Fibroblast of lung (primary cell): ENCODE results near the gene ARHGDIG. TPM values are rescaled to one million over a fixed set of nuclear protein-coding genes. Genes with fewer than 3 reads are reported as not detected.
"Not testable (repeated sequence)": the region's sequence is repeated elsewhere in the genome, so short reads cannot be mapped to it uniquely, and the experiment has no call there.

Source experiments
- DNase-seq, 2 donors: peaks; one replicate each; pipeline versions ENCODE4 v3.0.0 to v3.0.0-alpha.2; 2010; ENCODE audit warnings: low read depth in 2 of 2
- H2AFZ ChIP-seq: 2 replicates; pipeline ENCODE4 v1.5.1; 2012; ENCODE audit warnings: low read length, control low read depth, inconsistent platforms
- H3K27ac ChIP-seq: 2 replicates; pipeline ENCODE4 v1.5.1; 2011; ENCODE audit warnings: low read length, control low read depth; ENCODE audit not compliant: insufficient read depth
- H3K27me3 ChIP-seq: 2 replicates; pipeline ENCODE4 v1.5.1; 2011; ENCODE audit warnings: mild to moderate bottlenecking, low read length; ENCODE audit not compliant: control insufficient read depth, insufficient read depth
- H3K36me3 ChIP-seq: 2 replicates; pipeline ENCODE4 v1.5.1; 2011; ENCODE audit warnings: low read length; ENCODE audit not compliant: control insufficient read depth, insufficient read depth
- H3K4me1 ChIP-seq: 2 replicates; pipeline ENCODE4 v1.5.1; 2011; ENCODE audit warnings: low read length; ENCODE audit not compliant: control insufficient read depth, insufficient read depth; ENCODE audit errors: extremely low read depth
- H3K4me2 ChIP-seq: 2 replicates; pipeline ENCODE4 v1.5.1; 2011; ENCODE audit warnings: low read length, control low read depth; ENCODE audit not compliant: insufficient read depth; ENCODE audit errors: extremely low read depth
- H3K4me3 ChIP-seq, 4 experiments: fragments of 200-600 bp in 1 of 4; sonication (generic) in 1 of 4; replicated peaks in 1 of 4; 2 replicates each; pipeline ENCODE4 v1.5.1; 2011 to 2016; ENCODE audit warnings: low read length in 4 of 4, low read depth in 3 of 4, mild to moderate bottlenecking in 3 of 4, control low read depth in 2 of 4, inconsistent platforms in 1 of 4, mixed read lengths in 1 of 4; ENCODE audit not compliant: insufficient read depth in 1 of 4; ENCODE audit errors: control extremely low read depth in 1 of 4
- H3K79me2 ChIP-seq: 2 replicates; pipeline ENCODE4 v1.5.1; 2012; ENCODE audit warnings: mild to moderate bottlenecking, low read length, inconsistent platforms; ENCODE audit not compliant: control insufficient read depth, insufficient read depth
- H3K9ac ChIP-seq: 2 replicates; pipeline ENCODE4 v1.5.1; 2011; ENCODE audit warnings: mild to moderate bottlenecking, low read length, control low read depth; ENCODE audit not compliant: insufficient read depth
- H3K9me3 ChIP-seq: 2 replicates; pipeline ENCODE4 v1.5.1; 2012; ENCODE audit warnings: low read depth, low read length; ENCODE audit not compliant: control insufficient read depth, insufficient read depth
- H4K20me1 ChIP-seq: 2 replicates; pipeline ENCODE4 v1.5.1; 2011; ENCODE audit warnings: low read length; ENCODE audit not compliant: control insufficient read depth, insufficient read depth; ENCODE audit errors: extremely low read depth
- EZH2 ChIP-seq: IDR thresholded peaks from 2 replicates; pipeline ENCODE4 v1.5.1; 2012; ENCODE audit warnings: low read length, control low read depth, mild to moderate bottlenecking; ENCODE audit errors: missing control alignments
- polyA plus RNA-seq, 2 donors: library from polyadenylated mRNA; depleted of rRNA in 1 of 2; stranded (reverse) in 1 of 2; unstranded in 1 of 2; fragments of >200 nt; gene quantifications; 2 replicates each; pipeline ENCODE4 v1.2.1, GENCODE V29; 2011 to 2012; ENCODE audit warnings: missing spikeins in 1 of 2
- total RNA-seq: library from RNA; depleted of rRNA; stranded (reverse); fragments of >200 nt; gene quantifications from 2 replicates; pipeline ENCODE4 v1.2.1, GENCODE V29; 2014
- TF ChIP-seq, protein P1 (sequence below), 2 donors: IDR thresholded peaks in 1 of 2; conservative IDR thresholded peaks in 1 of 2; 1 replicate in 1 of 2; 2 replicates in 1 of 2; pipeline ENCODE4 v1.5.1; 2011 to 2012; ENCODE audit warnings: low read length in 2 of 2, control low read depth in 1 of 2, inconsistent platforms in 1 of 2, low read depth in 1 of 2, mild to moderate bottlenecking in 1 of 2

Gene ARHGDIG
- total and polyA plus RNA-seq, 2 donors (not counting 1 experiment from before 2014, with no cell fraction given): 0.30 to 1.3 TPM

DNA sequence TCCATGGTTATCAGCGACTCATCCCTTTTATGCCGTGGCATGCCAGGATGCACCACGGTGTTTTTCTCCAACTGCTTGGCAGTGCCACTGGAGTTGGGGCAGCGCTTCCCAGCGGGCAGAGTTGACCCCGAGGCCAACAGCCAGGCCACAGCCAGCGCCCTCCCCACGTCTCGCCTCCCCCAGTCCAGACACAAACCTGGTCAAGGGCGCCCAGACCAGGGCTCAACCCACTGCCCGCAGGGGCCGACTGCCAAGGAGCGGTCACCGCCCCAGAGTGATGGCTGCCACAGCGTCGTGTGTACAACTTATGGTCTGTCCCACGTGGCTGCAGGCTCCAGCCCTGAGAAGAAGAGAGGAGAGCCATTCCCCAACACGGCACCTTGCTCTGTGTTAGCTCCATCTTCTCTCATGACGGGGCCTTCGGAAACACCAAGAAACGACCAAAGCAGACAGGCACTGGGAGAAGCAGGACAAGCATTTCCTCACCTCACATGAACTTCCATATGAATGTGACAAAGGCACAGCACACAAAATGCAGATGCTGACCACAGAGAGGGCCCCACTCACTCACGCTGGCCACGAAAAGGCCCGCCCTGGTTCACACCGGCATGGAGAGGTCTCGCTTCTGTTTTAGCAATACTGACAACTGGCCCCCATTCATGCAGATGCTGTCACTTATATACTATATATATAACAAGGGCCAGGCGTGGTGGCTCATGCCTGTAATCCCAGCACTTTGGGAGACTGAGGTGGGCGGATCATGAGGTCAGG, 45.2 kb downstream of the ARHGDIG start:
- no peak overlapping the region for H3K4me3 ChIP-seq
- H2AFZ ChIP-seq: no peak overlapping the region
- no peak for DNase-seq
- no peak for TF ChIP-seq EZH2
- TF ChIP-seq, protein P1, sequence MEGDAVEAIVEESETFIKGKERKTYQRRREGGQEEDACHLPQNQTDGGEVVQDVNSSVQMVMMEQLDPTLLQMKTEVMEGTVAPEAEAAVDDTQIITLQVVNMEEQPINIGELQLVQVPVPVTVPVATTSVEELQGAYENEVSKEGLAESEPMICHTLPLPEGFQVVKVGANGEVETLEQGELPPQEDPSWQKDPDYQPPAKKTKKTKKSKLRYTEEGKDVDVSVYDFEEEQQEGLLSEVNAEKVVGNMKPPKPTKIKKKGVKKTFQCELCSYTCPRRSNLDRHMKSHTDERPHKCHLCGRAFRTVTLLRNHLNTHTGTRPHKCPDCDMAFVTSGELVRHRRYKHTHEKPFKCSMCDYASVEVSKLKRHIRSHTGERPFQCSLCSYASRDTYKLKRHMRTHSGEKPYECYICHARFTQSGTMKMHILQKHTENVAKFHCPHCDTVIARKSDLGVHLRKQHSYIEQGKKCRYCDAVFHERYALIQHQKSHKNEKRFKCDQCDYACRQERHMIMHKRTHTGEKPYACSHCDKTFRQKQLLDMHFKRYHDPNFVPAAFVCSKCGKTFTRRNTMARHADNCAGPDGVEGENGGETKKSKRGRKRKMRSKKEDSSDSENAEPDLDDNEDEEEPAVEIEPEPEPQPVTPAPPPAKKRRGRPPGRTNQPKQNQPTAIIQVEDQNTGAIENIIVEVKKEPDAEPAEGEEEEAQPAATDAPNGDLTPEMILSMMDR (conservative IDR thresholded peaks at IDR 0.05 in 1 of 2, IDR thresholded peaks at IDR 0.05 in 1 of 2; ENCODE audit: low read depth in 1 of 2, low read length in 2 of 2): no peak
- peaks cover 11% of the 10 kb centered on the region for H3K4me1 ChIP-seq
- H4K20me1 ChIP-seq: no peaks in the 10 kb centered on the region
- no peaks in the 10 kb centered on the region for H3K27me3 ChIP-seq
- no peak overlapping the region for H3K27ac ChIP-seq
- no peaks in the 10 kb centered on the region for H3K9me3 ChIP-seq
- peaks cover 5% of the 10 kb centered on the region for H3K79me2 ChIP-seq
- no peak overlapping the region for H3K9ac ChIP-seq
- no peaks in the 10 kb centered on the region for H3K36me3 ChIP-seq
- H3K4me2 ChIP-seq: no peak overlapping the region

DNA sequence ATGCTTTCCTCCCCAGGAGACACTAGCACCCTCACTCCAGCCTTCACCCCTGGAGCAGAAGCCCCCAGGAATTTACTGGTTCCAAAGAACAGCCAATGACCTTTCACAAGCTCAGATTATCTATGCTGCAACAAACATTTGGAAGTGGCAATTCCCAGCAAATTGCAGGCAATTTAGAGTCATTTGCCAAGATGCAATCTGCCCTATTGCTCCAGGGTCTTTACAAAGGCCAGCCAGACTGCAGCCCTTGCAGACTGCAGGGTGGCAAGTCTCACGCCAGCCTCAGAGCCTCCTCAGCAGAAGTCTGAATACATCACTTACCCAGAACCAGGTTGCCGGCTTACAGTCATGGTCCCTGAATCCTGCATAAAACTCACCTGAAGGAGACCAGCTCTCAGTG, 50.4 kb downstream of the ARHGDIG start:
- Histone ChIP-seq H3K27ac (peak overlapping the region; percentile 84), H3K9ac (no peak overlapping the region), H3K36me3 (no peaks in the 10 kb centered on the region), H4K20me1 (no peaks in the 10 kb centered on the region), H3K9me3 (no peaks in the 10 kb centered on the region), H3K27me3 (no peaks in the 10 kb centered on the region), H3K4me2 (peak overlapping the region; percentile 85), H3K79me2 (peaks cover 30% of the 10 kb centered on the region), H3K4me1 (peaks cover 19% of the 10 kb centered on the region), H3K4me3 (peak overlapping the region in 2 of 4 experiments; percentile 15 to 34), H2AFZ (no peak overlapping the region)
- no peak for TF ChIP-seq EZH2
- TF ChIP-seq, protein P1 (conservative IDR thresholded peaks at IDR 0.05 in 1 of 2, IDR thresholded peaks at IDR 0.05 in 1 of 2; ENCODE audit: low read depth in 1 of 2, low read length in 2 of 2): no peak
- DNase-seq: peak in 1 of 2 donors; percentile 6

DNA sequence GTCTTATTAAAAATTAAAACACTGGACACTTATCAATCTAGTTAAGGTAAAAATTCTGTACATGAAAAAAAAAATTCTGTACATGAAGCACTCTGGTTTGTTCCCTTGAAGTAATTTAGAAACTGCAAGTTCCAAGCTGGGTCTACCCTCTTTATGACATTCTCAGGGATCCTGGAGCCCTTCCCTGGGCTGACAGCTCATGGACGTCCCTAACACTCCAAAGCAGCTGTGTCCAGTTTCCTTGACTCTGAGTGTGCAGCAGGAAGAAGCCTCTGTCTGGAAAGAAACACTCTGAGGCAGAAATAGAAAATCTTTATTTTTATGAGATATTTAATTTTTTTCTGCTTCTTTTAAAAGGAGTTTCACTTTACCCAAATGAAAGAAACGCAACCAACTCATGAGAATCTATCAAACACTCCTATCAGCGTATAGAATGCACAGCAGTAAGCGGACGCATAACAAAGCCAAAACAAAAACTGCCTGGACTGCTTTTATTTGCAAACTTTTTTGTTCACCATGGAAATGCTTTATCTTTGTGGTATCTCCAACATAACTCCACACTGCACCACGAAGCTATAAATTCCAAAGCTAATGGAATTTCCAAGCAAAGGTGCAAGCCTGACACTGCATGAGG, 50.9 kb downstream of the ARHGDIG start:
- H3K79me2 ChIP-seq: peaks cover 33% of the 10 kb centered on the region
- H4K20me1 ChIP-seq, H3K27me3 ChIP-seq, H2AFZ ChIP-seq, H3K9me3 ChIP-seq, H3K36me3 ChIP-seq: not testable (repeated sequence)
- peak overlapping the region; percentile 84 for H3K27ac ChIP-seq
- peak overlapping the region; percentile 30 for H3K9ac ChIP-seq
- peak overlapping the region; percentile 85 for H3K4me2 ChIP-seq
- DNase-seq: peak; percentile 35 to 73
- H3K4me1 ChIP-seq: peaks cover 19% of the 10 kb centered on the region
- H3K4me3 ChIP-seq: peak overlapping the region in 3 of 4 experiments; percentile 15 to 34 (median 31)

Other genes with a start within 250 kb of the ARHGDIG start
- gene POLR3K, start 227.0 kb upstream of the ARHGDIG start, total RNA-seq: 2.6 and 3.3 TPM in 2 replicates
- 12.9 and 27.3 TPM in 2 replicates for gene POLR3K, start 227.0 kb upstream of the ARHGDIG start, polyA plus RNA-seq
- gene SNRNP25, start 226.8 kb upstream of the ARHGDIG start, total RNA-seq: 14.6 and 20.5 TPM in 2 replicates
- 25.9 and 49.4 TPM in 2 replicates for gene SNRNP25, start 226.8 kb upstream of the ARHGDIG start, polyA plus RNA-seq
- gene RHBDF1, start 208.0 kb upstream of the ARHGDIG start, total RNA-seq: 32.9 and 53.8 TPM in 2 replicates
- 40.5 and 54.6 TPM in 2 replicates for gene RHBDF1, start 208.0 kb upstream of the ARHGDIG start, polyA plus RNA-seq
- 256 and 268 TPM in 2 replicates for gene MPG, start 202.4 kb upstream of the ARHGDIG start, total RNA-seq
- gene MPG, start 202.4 kb upstream of the ARHGDIG start, polyA plus RNA-seq: 45.4 and 49.3 TPM in 2 replicates
- 6.7 and 9.6 TPM in 2 replicates for gene NPRL3, start 141.9 kb upstream of the ARHGDIG start, total RNA-seq
- 8.7 and 13.6 TPM in 2 replicates for gene NPRL3, start 141.9 kb upstream of the ARHGDIG start, polyA plus RNA-seq
- not detected in 2 replicates for gene HBZ, start 127.9 kb upstream of the ARHGDIG start, total RNA-seq
- gene HBZ, start 127.9 kb upstream of the ARHGDIG start, polyA plus RNA-seq: not detected in 2 replicates
- not detected in 2 replicates for gene HBM, start 114.6 kb upstream of the ARHGDIG start, total RNA-seq
- gene HBM, start 114.6 kb upstream of the ARHGDIG start, polyA plus RNA-seq: not detected in 2 replicates
- gene HBA2, start 107.7 kb upstream of the ARHGDIG start, total RNA-seq: not detected in 2 replicates
- gene HBA2, start 107.7 kb upstream of the ARHGDIG start, polyA plus RNA-seq: 0.19 TPM in 1 of 2 replicates, not detected in the other
- not detected in 2 replicates for gene HBA1, start 103.9 kb upstream of the ARHGDIG start, total RNA-seq
- gene HBA1, start 103.9 kb upstream of the ARHGDIG start, polyA plus RNA-seq: 0.69 and 0.77 TPM in 2 replicates
- gene HBQ1, start 100.1 kb upstream of the ARHGDIG start, total RNA-seq: not detected in 2 replicates
- gene HBQ1, start 100.1 kb upstream of the ARHGDIG start, polyA plus RNA-seq: not detected in 2 replicates
- 32.4 and 38.0 TPM in 2 replicates for gene LUC7L, start 51.1 kb upstream of the ARHGDIG start, total RNA-seq
- gene LUC7L, start 51.1 kb upstream of the ARHGDIG start, polyA plus RNA-seq: 30.9 and 31.1 TPM in 2 replicates
- gene FAM234A, start 45.8 kb upstream of the ARHGDIG start, total RNA-seq: 67.0 and 68.5 TPM in 2 replicates
- gene FAM234A, start 45.8 kb upstream of the ARHGDIG start, polyA plus RNA-seq: 53.7 and 64.8 TPM in 2 replicates
- 3.1 and 6.3 TPM in 2 replicates for gene RGS11, start 4.6 kb upstream of the ARHGDIG start, total RNA-seq
- 1.1 TPM in 2 replicates for gene RGS11, start 4.6 kb upstream of the ARHGDIG start, polyA plus RNA-seq
- 0.33 TPM in 1 of 2 replicates, not detected in the other for gene PDIA2, start 2.6 kb downstream of the ARHGDIG start, total RNA-seq
- gene PDIA2, start 2.6 kb downstream of the ARHGDIG start, polyA plus RNA-seq: 0.06 and 0.18 TPM in 2 replicates
- 18.2 and 18.7 TPM in 2 replicates for gene AXIN1, start 72.1 kb downstream of the ARHGDIG start, total RNA-seq
- 5.1 and 7.2 TPM in 2 replicates for gene AXIN1, start 72.1 kb downstream of the ARHGDIG start, polyA plus RNA-seq
- 53.7 and 65.2 TPM in 2 replicates for gene MRPL28, start 89.9 kb downstream of the ARHGDIG start, total RNA-seq
- gene MRPL28, start 89.9 kb downstream of the ARHGDIG start, polyA plus RNA-seq: 86.5 and 133 TPM in 2 replicates
- 48.8 and 82.7 TPM in 2 replicates for gene PGAP6, start 101.4 kb downstream of the ARHGDIG start, total RNA-seq
- gene PGAP6, start 101.4 kb downstream of the ARHGDIG start, polyA plus RNA-seq: 46.2 and 73.2 TPM in 2 replicates
- 51.9 and 71.7 TPM in 2 replicates for gene NME4, start 116.6 kb downstream of the ARHGDIG start, total RNA-seq
- 114 and 121 TPM in 2 replicates for gene NME4, start 116.6 kb downstream of the ARHGDIG start, polyA plus RNA-seq
- 6.4 and 12.1 TPM in 2 replicates for gene DECR2, start 121.3 kb downstream of the ARHGDIG start, total RNA-seq
- gene DECR2, start 121.3 kb downstream of the ARHGDIG start, polyA plus RNA-seq: 10.8 and 12.0 TPM in 2 replicates
- gene RAB11FIP3, start 145.1 kb downstream of the ARHGDIG start, total RNA-seq: 17.5 and 22.1 TPM in 2 replicates
- gene RAB11FIP3, start 145.1 kb downstream of the ARHGDIG start, polyA plus RNA-seq: 7.3 and 11.9 TPM in 2 replicates
- gene CAPN15, start 247.1 kb downstream of the ARHGDIG start, total RNA-seq: 16.4 and 21.3 TPM in 2 replicates
- gene CAPN15, start 247.1 kb downstream of the ARHGDIG start, polyA plus RNA-seq: 4.1 and 7.8 TPM in 2 replicates